Activated naive CD4-positive, alpha-beta T cell treated with anti-CD3 and anti-CD28 coated beads, Interleukin-2, amount 50 U/mL, for 24 hours (primary cell): ENCODE measurements around the gene AK2.

Source experiments
- H3K27ac Mint-ChIP-seq: one replicate; pipeline ENCODE4 v1.8.0; 2021; ENCODE audit warnings: mild to moderate bottlenecking, mixed read lengths
- H3K27me3 Mint-ChIP-seq: one replicate; pipeline ENCODE4 v1.8.0; 2021; ENCODE audit warnings: mixed read lengths
- H3K36me3 Mint-ChIP-seq: one replicate; pipeline ENCODE4 v1.8.0; 2021; ENCODE audit warnings: mixed read lengths
- H3K4me1 Mint-ChIP-seq: one replicate; pipeline ENCODE4 v1.8.0; 2021; ENCODE audit warnings: mixed read lengths
- H3K4me3 Mint-ChIP-seq: one replicate; pipeline ENCODE4 v1.8.0; 2021; ENCODE audit warnings: mild to moderate bottlenecking, mixed read lengths
- H3K9me3 Mint-ChIP-seq: one replicate; pipeline ENCODE4 v1.8.0; 2021; ENCODE audit warnings: mixed read lengths

The AK2 gene

GRCh38 chr1:32963746-32964460 is 72.8 kb downstream of the AK2 start:
- Mint-ChIP-seq H3K4me3 (peak overlapping the region; percentile 88), H3K27me3 (no peaks in the 10 kb centered on the region), H3K36me3 (no peaks in the 10 kb centered on the region), H3K27ac (peak overlapping the region; percentile 84), H3K9me3 (no peaks in the 10 kb centered on the region), H3K4me1 (peaks cover 52% of the 10 kb centered on the region)

GRCh38 chr1:32962248-32962896 is 74.3 kb downstream of the AK2 start:
- Mint-ChIP-seq H3K4me3 (peak overlapping the region; percentile 88), H3K4me1 (peaks cover 58% of the 10 kb centered on the region)

GRCh38 chr1:32960819-32961355 is 75.8 kb downstream of the AK2 start:
- Mint-ChIP-seq H3K27ac (no peak overlapping the region), H3K36me3 (peaks cover 2% of the 10 kb centered on the region), H3K4me1 (peaks cover 67% of the 10 kb centered on the region), H3K27me3 (no peaks in the 10 kb centered on the region), H3K9me3 (no peaks in the 10 kb centered on the region), H3K4me3 (peak overlapping the region; percentile 36)

More at GRCh38 chr1:32962248-32962896, 74.3 kb downstream of the AK2 start:
- Mint-ChIP-seq H3K27ac (peak overlapping the region; percentile 15), H3K36me3 (peaks cover 2% of the 10 kb centered on the region), H3K27me3 (no peaks in the 10 kb centered on the region), H3K9me3 (no peaks in the 10 kb centered on the region)

GRCh38 chr1:32960342-32960741 is 76.3 kb downstream of the AK2 start:
- H3K27ac Mint-ChIP-seq: no peak overlapping the region
- no peaks in the 10 kb centered on the region for H3K9me3 Mint-ChIP-seq
- no peak overlapping the region for H3K4me3 Mint-ChIP-seq
- peaks cover 67% of the 10 kb centered on the region for H3K4me1 Mint-ChIP-seq
- H3K27me3 Mint-ChIP-seq: no peaks in the 10 kb centered on the region
- H3K36me3 Mint-ChIP-seq: peaks cover 2% of the 10 kb centered on the region

- Mint-ChIP-seq H3K9me3 (no peaks in the 10 kb centered on the region), H3K4me3 (no peak overlapping the region), H3K4me1 (peaks cover 74% of the 10 kb centered on the region), H3K27ac (no peak overlapping the region), H3K27me3 (no peaks in the 10 kb centered on the region), H3K36me3 (peaks cover 2% of the 10 kb centered on the region)
Observed at GRCh38 chr1:32958827-32959226, 77.9 kb downstream of the AK2 start.
